HepG2 (cell line): ENCODE results near the gene KIF23. TPM values are rescaled to one million over a fixed set of nuclear protein-coding genes. Genes with fewer than 3 reads are reported as not detected.

Source experiments
- ATAC-seq: fragments of 200-7000 bp; cut with Tn5 transposase; 3 replicates; pipeline ENCODE4 v1.9.1; 2020; ENCODE audit warnings: mild to moderate bottlenecking, moderate library complexity
- BruUV-seq: library from RNA; stranded (reverse); fragments of 400-500 nt; replicated peaks from 2 replicates; lab custom pipeline; 2021; lab: Mats Ljungman, UMichigan
- CTCF ChIA-PET: fragments of 300-600 bp; formaldehyde crosslinking; extraction: SDS; loops from one replicate; lab custom pipeline; 2021; ENCODE audit warnings: low total read pairs, inconsistent platforms, low intra/inter-chr PET ratio; lab: Yijun Ruan, JAX
- POLR2A ChIA-PET: fragments of 350-600 bp; sonication (Branson Sonifier 250); formaldehyde crosslinking; loops from one replicate; lab custom pipeline; 2020; ENCODE audit warnings: antibody characterized with exemption, inconsistent platforms; lab: Yijun Ruan, JAX
- DNase-seq: peaks from one replicate; pipeline ENCODE4 v3.0.0-alpha.2; 2015; ENCODE audit warnings: low spot score
- FAIRE-seq: peaks from 3 replicates; lab custom pipeline; 2011; peaks lifted over from hg19 to GRCh38; lab: Jason Lieb, UNC
- H2AFZ ChIP-seq: one replicate; pipeline ENCODE4 v1.6.1; 2011; ENCODE audit warnings: low read length, inconsistent platforms
- H3K27ac ChIP-seq: fragments of 300-600 bp; 3 replicates; pipeline ENCODE4 v1.8.0; 2011; ENCODE audit warnings: mixed run types, mild to moderate bottlenecking, mixed read lengths, low read length, inconsistent platforms; ENCODE audit not compliant: insufficient read depth; ENCODE audit errors: extremely low read length
- H3K27me3 ChIP-seq, 2 experiments: fragments of 200-600 bp in 1 of 2; 2 replicates in 1 of 2; 3 replicates in 1 of 2; pipeline versions ENCODE4 v1.6.0 to v1.8.0; 2011; ENCODE audit warnings: low read length in 2 of 2, mild to moderate bottlenecking in 2 of 2, moderate library complexity in 2 of 2, inconsistent platforms in 1 of 2; ENCODE audit not compliant: insufficient read depth in 2 of 2, control insufficient read depth in 1 of 2
- H3K36me3 ChIP-seq, 2 experiments: fragments of 200-600 bp in 1 of 2; replicated peaks in 1 of 2; 2 replicates in 1 of 2; 3 replicates in 1 of 2; pipeline versions ENCODE4 v1.5.1 to v1.8.0; 2011; ENCODE audit warnings: low read length in 2 of 2, inconsistent platforms in 1 of 2; ENCODE audit not compliant: insufficient read depth in 2 of 2, control insufficient read depth in 1 of 2
- H3K4me1 ChIP-seq: 2 replicates; pipeline ENCODE4 v1.5.1; 2012; ENCODE audit warnings: low read length, inconsistent platforms; ENCODE audit not compliant: insufficient read depth
- H3K4me2 ChIP-seq: 2 replicates; pipeline ENCODE4 v1.6.0; 2011; ENCODE audit warnings: low read depth, low read length, inconsistent platforms
- H3K4me3 ChIP-seq, 3 experiments: fragments of 200-600 bp in 1 of 3; sonication (generic), shearing (Covaris generic) in 1 of 3; replicated peaks in 1 of 3; 2 replicates each; pipeline ENCODE4 v1.5.1; 2011 to 2016; ENCODE audit warnings: low read length in 3 of 3, inconsistent platforms in 2 of 3, low read depth in 2 of 3, mild to moderate bottlenecking in 2 of 3, control low read depth in 1 of 3, mixed read lengths in 1 of 3; ENCODE audit not compliant: insufficient read depth in 1 of 3
- H3K79me2 ChIP-seq: one replicate; pipeline ENCODE4 v1.6.1; 2011; ENCODE audit warnings: low read length, inconsistent platforms; ENCODE audit not compliant: insufficient read depth
- H3K9ac ChIP-seq: 2 replicates; pipeline ENCODE4 v1.6.0; 2011; ENCODE audit warnings: mild to moderate bottlenecking, low read depth, low read length, inconsistent platforms; ENCODE audit not compliant: insufficient read depth
- H3K9me3 ChIP-seq: 2 replicates; pipeline ENCODE4 v1.5.1; 2012; ENCODE audit warnings: mild to moderate bottlenecking, low read length
- H4K20me1 ChIP-seq: 2 replicates; pipeline ENCODE4 v1.6.0; 2011; ENCODE audit warnings: inconsistent platforms, mild to moderate bottlenecking, low read length, moderate library complexity; ENCODE audit not compliant: insufficient read depth
- ARNT ChIP-seq: fragments of 450-650 bp; IDR thresholded peaks from 2 replicates; pipeline ENCODE4 v1.6.1; 2017
- FOXA1 ChIP-seq, 2 experiments: fragments of 450-650 bp in 1 of 2; sonication (generic) in 1 of 2; formaldehyde crosslinking in 1 of 2; IDR thresholded peaks; 2 replicates each; pipeline versions ENCODE4 v1.4.0 to v1.6.1; 2016 to 2020; ENCODE audit warnings: missing genetic modification reagents in 1 of 2
- HNRNPL ChIP-seq: fragments of 200-400 bp; formaldehyde crosslinking; IDR thresholded peaks from 2 replicates; pipeline ENCODE4 v1.6.1; 2017; ENCODE audit warnings: mild to moderate bottlenecking, low read depth, low read length
- HOXA5 ChIP-seq: sonication (generic); formaldehyde crosslinking; IDR thresholded peaks from 2 replicates; pipeline ENCODE4 v1.4.0; 2020; ENCODE audit warnings: missing genetic modification reagents
- IRX3 ChIP-seq: sonication (generic); formaldehyde crosslinking; IDR thresholded peaks from 2 replicates; pipeline ENCODE4 v1.8.1; 2023; ENCODE audit warnings: mild to moderate bottlenecking, low read depth, missing genetic modification reagents, borderline replicate concordance
- MATR3 ChIP-seq: sonication (generic); formaldehyde crosslinking; IDR thresholded peaks from 2 replicates; pipeline ENCODE4 v1.4.0; 2020; ENCODE audit warnings: missing genetic modification reagents
- SYNCRIP ChIP-seq: fragments of 200-400 bp; formaldehyde crosslinking; IDR thresholded peaks from 2 replicates; pipeline ENCODE4 v1.6.1; 2018; ENCODE audit warnings: mild to moderate bottlenecking, low read depth, low read length; ENCODE audit not compliant: insufficient read depth
- TBP ChIP-seq: sonication (generic); formaldehyde crosslinking; IDR thresholded peaks from 2 replicates; pipeline ENCODE4 v1.5.0; 2020; ENCODE audit warnings: missing genetic modification reagents
- THAP11 ChIP-seq: IDR thresholded peaks from 2 replicates; pipeline ENCODE4 v1.6.1; 2016; ENCODE audit warnings: missing biosample characterization, missing genetic modification reagents
- XBP1 ChIP-seq: sonication (generic); formaldehyde crosslinking; IDR thresholded peaks from 2 replicates; pipeline ENCODE4 v1.5.0; 2020; ENCODE audit warnings: missing genetic modification reagents
- ZHX2 ChIP-seq, 2 experiments: sonication (generic) in 1 of 2; formaldehyde crosslinking in 1 of 2; IDR thresholded peaks; 2 replicates each; pipeline versions ENCODE4 v1.6.1 to v1.9.0; 2014 to 2022; ENCODE audit warnings: antibody characterized with exemption in 1 of 2, borderline replicate concordance in 1 of 2, inconsistent platforms in 1 of 2, low read depth in 1 of 2, missing genetic modification reagents in 1 of 2
- ZNF703 ChIP-seq: sonication (generic); formaldehyde crosslinking; IDR thresholded peaks from 2 replicates; pipeline ENCODE4 v1.5.1; 2020; ENCODE audit warnings: missing genetic modification reagents, mild to moderate bottlenecking, moderate library complexity, borderline replicate concordance
- WGBS: methylation state at CpG from one replicate; pipeline ENCODE4 v1.1.6; 2017; ENCODE audit warnings: low lambda C conversion rate; 5-methylcytosine and 5-hydroxymethylcytosine counted together
- in situ Hi-C: cut with HindIII; loops from 2 replicates; pipeline ENCODE4 v1.10.0; 2017; ENCODE audit warnings: low pct_unique_long_range_greater_than_20kb; ENCODE audit not compliant: extremely low pct_ligation_motif_present
- intact Hi-C: fragments of 100-400 bp; cut with micrococcal nuclease; formaldehyde crosslinking; loops from one replicate; pipeline ENCODE4 v1.10.0; 2022; ENCODE audit not compliant: unreplicated experiment
- polyA plus RNA-seq, 8 experiments: library from polyadenylated mRNA; depleted of rRNA in 3 of 8; stranded (reverse) in 7 of 8; unstranded in 1 of 8; fragments of >200 nt; fragmentation: Illumina TruSeq in 4 of 8; extraction: Trizol in 4 of 8; gene quantifications; 2 replicates each; pipeline versions ENCODE4 v1.2.1 to v1.2.3, GENCODE V29; 2011 to 2016; ENCODE audit warnings: low read depth in 4 of 8, missing spikeins in 1 of 8, mixed read lengths in 1 of 8; ENCODE audit not compliant: insufficient read depth in 1 of 8
- total RNA-seq, 5 experiments: library from RNA; depleted of rRNA; stranded (reverse); fragments of >200 nt; fragmentation: Illumina TruSeq; extraction: Trizol; gene quantifications; 2 replicates each; pipeline ENCODE4 v1.2.3, GENCODE V29; 2016; ENCODE audit warnings: low read depth in 1 of 5
- TF ChIP-seq, protein P1 (sequence below): IDR thresholded peaks from 2 replicates; pipeline ENCODE4 v1.6.1; 2016; ENCODE audit warnings: low read depth, borderline replicate concordance

KIF23 gene
- total and polyA plus RNA-seq, 2 of the 13 experiments (the other 11 are each of a cell fraction or from before 2014, with no cell fraction given) = 11.3 to 38.1 TPM

DNA sequence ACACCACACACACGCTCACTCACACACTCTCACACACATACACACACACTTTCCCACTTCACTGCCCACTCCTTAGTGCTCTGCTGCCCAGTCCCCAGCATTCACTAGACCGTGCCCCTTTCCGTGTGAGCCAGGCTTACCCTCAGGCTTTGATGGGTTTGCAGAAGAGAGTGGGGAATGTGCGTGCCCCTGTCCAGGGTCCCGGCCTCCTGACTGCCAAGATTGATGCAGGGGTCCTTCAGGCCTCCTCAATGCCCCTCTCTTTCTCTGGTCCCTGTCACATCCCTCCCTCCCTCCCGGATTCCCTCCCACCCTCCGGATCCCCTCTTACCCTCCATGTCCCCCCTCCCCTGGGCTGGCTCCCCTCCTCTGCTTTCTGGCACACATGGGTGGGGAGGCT, 27.9 kb upstream of the KIF23 start:
- BruUV-seq = no TSS peak
- Histone ChIP-seq H3K79me2 (no peaks in the 10 kb centered on the region), H2AFZ (no peak overlapping the region), H4K20me1 (no peaks in the 10 kb centered on the region), H3K4me2 (no peak overlapping the region), H3K4me3 (no peak overlapping the region), H3K36me3 (no peaks in the 10 kb centered on the region), H3K4me1 (no peaks in the 10 kb centered on the region), H3K27me3 (peaks cover 2 to 6% of the 10 kb centered on the region in 2 experiments; a peak in 2 of 5 replicates), H3K9me3 (no peaks in the 10 kb centered on the region), H3K9ac (no peak overlapping the region), H3K27ac (no peak overlapping the region)
- DNase-seq = no peak
- ChIA-PET CTCF (no interaction called here), POLR2A (no interaction called here)
- in situ Hi-C loops = no loop called here
- 17% methylated on average over 7 of the region's 7 CpGs for WGBS
- intact Hi-C loops = no loop called here
- no peak for ATAC-seq
- TF ChIP-seq XBP1 (CRISPR knock-in tag) (no peak), MATR3 (no peak), HOXA5 (no peak), ARNT (no peak), SYNCRIP (no peak), HNRNPL (no peak), IRX3 (CRISPR knock-in tag) (no peak), THAP11 (CRISPR knock-in tag) (no peak), FOXA1 (IDR thresholded peaks at IDR 0.05) (no peak), FOXA1 (CRISPR knock-in tag; IDR thresholded peaks at IDR 0.05) (no peak), ZHX2 (IDR thresholded peaks at IDR 0.05; ENCODE audit: low read depth) (no peak), ZHX2 (CRISPR knock-in tag; IDR thresholded peaks at IDR 0.05; ENCODE audit: borderline replicate concordance) (no peak), ZNF703 (CRISPR knock-in tag) (no peak), TBP (CRISPR knock-in tag) (no peak)
- TF ChIP-seq, protein P1, sequence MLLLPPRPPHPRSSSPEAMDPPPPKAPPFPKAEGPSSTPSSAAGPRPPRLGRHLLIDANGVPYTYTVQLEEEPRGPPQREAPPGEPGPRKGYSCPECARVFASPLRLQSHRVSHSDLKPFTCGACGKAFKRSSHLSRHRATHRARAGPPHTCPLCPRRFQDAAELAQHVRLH = no peak
- no peak for FAIRE-seq
